Psoas muscle (tissue), 8 donors: ENCODE measurements around the gene MPPED2. TPM values are rescaled to one million over a fixed set of nuclear protein-coding genes. Genes with fewer than 3 reads are reported as not detected.

Source experiments
- ATAC-seq, 4 donors: fragments of 200-7000 bp; cut with Tn5 transposase; one replicate each; pipeline ENCODE4 v1.9.1; 2020; ENCODE audit warnings: moderate library complexity in 3 of 4, mild to moderate bottlenecking in 2 of 4
- DNase-seq, 2 donors: peaks; one replicate each; pipeline ENCODE4 v3.0.0-alpha.2; 2020
- H3K27ac ChIP-seq: fragments of 200-600 bp; one replicate; pipeline ENCODE4 v1.8.0; 2022
- H3K27me3 ChIP-seq, 3 donors: fragments of 200-600 bp in 1 of 3; one replicate each; pipeline versions ENCODE4 v1.6.1 to v1.8.0; 2013 to 2022; ENCODE audit warnings: low read length in 2 of 3, mild to moderate bottlenecking in 2 of 3, moderate library complexity in 1 of 3; ENCODE audit not compliant: insufficient read depth in 3 of 3
- H3K36me3 ChIP-seq, 2 donors: fragments of 200-600 bp in 1 of 2; one replicate each; pipeline versions ENCODE4 v1.6.1 to v1.8.0; 2013 to 2022; ENCODE audit warnings: low read depth in 1 of 2, mild to moderate bottlenecking in 1 of 2, moderate library complexity in 1 of 2; ENCODE audit not compliant: insufficient read depth in 1 of 2
- H3K4me1 ChIP-seq: fragments of 200-600 bp; one replicate; pipeline ENCODE4 v1.8.0; 2022
- H3K4me3 ChIP-seq: fragments of 200-600 bp; one replicate; pipeline ENCODE4 v1.8.0; 2022; ENCODE audit warnings: mild to moderate bottlenecking
- H3K9me3 ChIP-seq: fragments of 200-600 bp; one replicate; pipeline ENCODE4 v1.8.0; 2022
- CTCF ChIP-seq: fragments of 200-600 bp; IDR thresholded peaks from one replicate; pipeline ENCODE4 v1.8.0; 2022; ENCODE audit warnings: antibody characterized with exemption
- WGBS, 3 donors: extraction: QIAGEN DNeasy Blood & Tissue Kit; methylation state at CpG; one replicate each; pipeline versions ENCODE4 v1.1.6 to v1.1.7; 2013; 5-methylcytosine and 5-hydroxymethylcytosine counted together
- intact Hi-C, 2 donors: fragments of 100-400 bp; cut with DNase I; formaldehyde crosslinking; loops; one replicate each; pipeline versions ENCODE4 v1.11.0 to v1.14.2; 2022
- polyA plus RNA-seq, 3 donors: library from polyadenylated mRNA; stranded (reverse); fragments of 200-250 nt; gene quantifications; one replicate each; pipeline ENCODE4 v1.2.3, GENCODE V29; 2013
- total RNA-seq, 4 donors: library from RNA; stranded (reverse); fragmentation: NEBNext Ultra II Directional in 2 of 4; extraction: Animal tissue kit (Norgen Biotek cat#: 25700) in 2 of 4; gene quantifications; one replicate each; pipeline versions ENCODE4 v1.2.1 to v1.2.4, GENCODE V29; 2021 to 2023
- donor health status: healthy with polysubstance abuse.
- donor health status: DM: no; HTN: no; CAD: no; lungs with moderate emphysema.
- donor health status: Bipolar disorder and iron deficiency.
- donor health status: healthy.
- donor health status: DM: yes; HTN: yes; CAD: no.
- donor health status: DM: no; HTN: no; CAD: no.
- donor health status: DM: no; HTN: no; CAD: no.
- donor health status: DM: yes; HTN: yes; CAD: no.

MPPED2 gene
- total and polyA plus RNA-seq, 7 donors: 0.44 to 7.9 (median 3.4) TPM

GRCh38 chr11:30581675-30582074 lies 4.5 kb downstream of the MPPED2 start:
- no peak for TF ChIP-seq CTCF
- intact Hi-C loops: loop anchor here (5.0 to 10.0 kb wide), 3 partner anchors 94 to 273 kb away; no protein-coding TSS in a partner anchor
- no peak for DNase-seq
- H3K36me3 ChIP-seq: peaks cover 0 to 5% of the 10 kb centered on the region in 2 donors
- H3K27ac ChIP-seq: no peak overlapping the region
- H3K27me3 ChIP-seq: peaks cover 0 to 7% (median 0%) of the 10 kb centered on the region in 3 donors
- no peaks in the 10 kb centered on the region for H3K9me3 ChIP-seq
- ATAC-seq: no peak
- WGBS, 3 donors: 81 to 89% (median 82%) methylated on average over 3 of the region's 3 CpGs
- H3K4me1 ChIP-seq: no peaks in the 10 kb centered on the region
- H3K4me3 ChIP-seq: no peak overlapping the region

GRCh38 chr11:30580573-30580972 lies 5.6 kb downstream of the MPPED2 start:
- no peak for TF ChIP-seq CTCF
- H3K27ac ChIP-seq: no peak overlapping the region
- no peaks in the 10 kb centered on the region for H3K9me3 ChIP-seq
- H3K4me3 ChIP-seq: no peak overlapping the region
- no peak for DNase-seq
- H3K4me1 ChIP-seq: no peaks in the 10 kb centered on the region
- peaks cover 0 to 4% (median 0%) of the 10 kb centered on the region in 3 donors for H3K27me3 ChIP-seq
- no peak for ATAC-seq
- intact Hi-C loops: loop anchor here (5.0 to 10.0 kb wide), 3 partner anchors 93 to 274 kb away; no protein-coding TSS in a partner anchor
- WGBS, 3 donors: 70 to 96% (median 95%) methylated on average over 4 of the region's 4 CpGs
- H3K36me3 ChIP-seq: peaks cover 0 to 5% of the 10 kb centered on the region in 2 donors

- peaks cover 0 to 4% (median 0%) of the 10 kb centered on the region in 3 donors for H3K27me3 ChIP-seq
- no peak overlapping the region for H3K4me3 ChIP-seq
- intact Hi-C loops: loop anchor here (5.0 to 10.0 kb wide), 3 partner anchors 92 to 275 kb away; no protein-coding TSS in a partner anchor
- ATAC-seq: no peak
- no peaks in the 10 kb centered on the region for H3K9me3 ChIP-seq
- H3K4me1 ChIP-seq: no peaks in the 10 kb centered on the region
- no peak for DNase-seq
- WGBS, 3 donors: 84 to 86% (median 85%) methylated on average over 3 of the region's 3 CpGs
- H3K36me3 ChIP-seq: peaks cover 0 to 5% of the 10 kb centered on the region in 2 donors
- no peak for TF ChIP-seq CTCF
- no peak overlapping the region for H3K27ac ChIP-seq
Observed at GRCh38 chr11:30579415-30580175, 6.6 kb downstream of the MPPED2 start.

DNA sequence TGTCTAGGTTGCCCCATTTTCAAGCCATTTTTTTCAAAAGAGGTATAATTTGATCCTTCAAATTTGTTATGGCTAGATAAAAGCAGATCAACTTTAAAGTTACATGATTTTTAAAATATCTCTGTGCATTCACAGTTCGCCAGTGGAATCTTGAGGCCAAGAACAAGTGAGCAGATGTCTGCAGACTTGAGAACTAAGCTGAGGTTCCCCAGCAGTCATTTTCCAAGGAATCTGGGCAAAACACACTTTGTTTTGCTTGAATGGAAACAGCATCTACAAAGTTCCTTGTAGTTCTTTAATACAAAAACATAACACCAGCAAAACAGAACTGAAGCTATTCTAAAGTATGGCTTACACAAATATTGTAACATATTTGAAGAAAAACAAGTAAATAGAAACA lies 7.7 kb downstream of the MPPED2 start:
- intact Hi-C loops: no loop called here
- 77 to 97% (median 89%) methylated on average over 1 of the region's 1 CpG for WGBS, 3 donors
- no peak overlapping the region for H3K27ac ChIP-seq
- no peak overlapping the region for H3K4me3 ChIP-seq
- no peaks in the 10 kb centered on the region for H3K4me1 ChIP-seq
- DNase-seq: no peak
- TF ChIP-seq CTCF: no peak
- H3K36me3 ChIP-seq: peaks cover 0 to 5% of the 10 kb centered on the region in 2 donors
- ATAC-seq: no peak
- no peaks in the 10 kb centered on the region for H3K27me3 ChIP-seq
- no peaks in the 10 kb centered on the region for H3K9me3 ChIP-seq
